ENCODE results near the gene SSBP3. TPM values are rescaled to one million over a fixed set of nuclear protein-coding genes. Genes with fewer than 3 reads are reported as not detected.
"Not testable (repeated sequence)": the region's sequence is repeated elsewhere in the genome, so short reads cannot be mapped to it uniquely, and the experiment has no call there.

The SSBP3 gene
- total RNA-seq, 1 donor from 2014 or later = 84.1 TPM

GRCh38 chr1:54395281-54395934 lies 10.8 kb downstream of the SSBP3 start:
- peaks cover 68% of the 10 kb centered on the region for H3K36me3 Mint-ChIP-seq (ENCODE audit: low read depth)
- peak overlapping the region; percentile 11 for H3K27ac Mint-ChIP-seq
- no peak overlapping the region for H3K4me3 Mint-ChIP-seq
- H3K27me3 Mint-ChIP-seq = no peaks in the 10 kb centered on the region
- DNase-seq = no peak
- H3K4me1 Mint-ChIP-seq = peaks cover 32% of the 10 kb centered on the region
- H3K9me3 Mint-ChIP-seq = no peaks in the 10 kb centered on the region
- intact Hi-C loops (cut with micrococcal nuclease) = no loop called here

GRCh38 chr1:54394104-54394503 lies 12.1 kb downstream of the SSBP3 start:
- no peak overlapping the region for H3K27ac Mint-ChIP-seq
- peaks cover 65% of the 10 kb centered on the region for H3K36me3 Mint-ChIP-seq (ENCODE audit: low read depth)
- H3K4me3 Mint-ChIP-seq = no peak overlapping the region
- H3K4me1 Mint-ChIP-seq = peaks cover 26% of the 10 kb centered on the region
- no peaks in the 10 kb centered on the region for H3K27me3 Mint-ChIP-seq
- DNase-seq = no peak
- no peaks in the 10 kb centered on the region for H3K9me3 Mint-ChIP-seq
- intact Hi-C loops (cut with micrococcal nuclease) = no loop called here

- no peaks in the 10 kb centered on the region for H3K27me3 Mint-ChIP-seq
- H3K36me3 Mint-ChIP-seq (ENCODE audit: low read depth) = peaks cover 55% of the 10 kb centered on the region
- DNase-seq = no peak
- no peaks in the 10 kb centered on the region for H3K9me3 Mint-ChIP-seq
- intact Hi-C loops (cut with micrococcal nuclease) = no loop called here
- peak overlapping the region; percentile 39 for H3K27ac Mint-ChIP-seq
- H3K4me1 Mint-ChIP-seq = peaks cover 28% of the 10 kb centered on the region
- H3K4me3 Mint-ChIP-seq = no peak overlapping the region
These were observed 13.8 kb downstream of the SSBP3 start for GRCh38 chr1:54392401-54392800.

- Mint-ChIP-seq H3K36me3 (ENCODE audit: low read depth) (peaks cover 54% of the 10 kb centered on the region), H3K27ac (no peak overlapping the region), H3K4me3 (no peak overlapping the region), H3K27me3 (no peaks in the 10 kb centered on the region), H3K9me3 (no peaks in the 10 kb centered on the region), H3K4me1 (peaks cover 27% of the 10 kb centered on the region)
- no peak for DNase-seq
- intact Hi-C loops (cut with micrococcal nuclease) = no loop called here
These were observed 14.6 kb downstream of the SSBP3 start for GRCh38 chr1:54391450-54392209.

GRCh38 chr1:54390655-54391054 lies 15.5 kb downstream of the SSBP3 start:
- DNase-seq = no peak
- Mint-ChIP-seq H3K36me3 (ENCODE audit: low read depth) (peaks cover 48% of the 10 kb centered on the region), H3K27me3 (no peaks in the 10 kb centered on the region), H3K27ac (no peak overlapping the region), H3K4me3 (no peak overlapping the region), H3K9me3 (no peaks in the 10 kb centered on the region), H3K4me1 (peaks cover 23% of the 10 kb centered on the region)
- intact Hi-C loops (cut with micrococcal nuclease) = no loop called here

- intact Hi-C loops (cut with micrococcal nuclease) = not testable (repeated sequence)
- H3K4me1 Mint-ChIP-seq = peaks cover 29% of the 10 kb centered on the region
These were observed 16.6 kb downstream of the SSBP3 start for GRCh38 chr1:54389608-54390007.

GRCh38 chr1:54387419-54387818 lies 18.8 kb downstream of the SSBP3 start:
- intact Hi-C loops (cut with micrococcal nuclease) = no loop called here
- Mint-ChIP-seq H3K27ac (no peak overlapping the region), H3K27me3 (no peaks in the 10 kb centered on the region)

More at GRCh38 chr1:54389608-54390007, 16.6 kb downstream of the SSBP3 start:
- H3K27ac Mint-ChIP-seq, H3K27me3 Mint-ChIP-seq, H3K4me3 Mint-ChIP-seq, DNase-seq, H3K9me3 Mint-ChIP-seq: not testable (repeated sequence)
- H3K36me3 Mint-ChIP-seq (ENCODE audit: low read depth) = peaks cover 42% of the 10 kb centered on the region

GRCh38 chr1:54385727-54386022 lies 20.5 kb downstream of the SSBP3 start:
- no peak overlapping the region for H3K27ac Mint-ChIP-seq
- intact Hi-C loops (cut with micrococcal nuclease) = no loop called here
- H3K27me3 Mint-ChIP-seq = no peaks in the 10 kb centered on the region
- H3K4me3 Mint-ChIP-seq = no peak overlapping the region
- no peaks in the 10 kb centered on the region for H3K9me3 Mint-ChIP-seq
- no peak for DNase-seq
- H3K36me3 Mint-ChIP-seq (ENCODE audit: low read depth) = peaks cover 30% of the 10 kb centered on the region
- H3K4me1 Mint-ChIP-seq = peaks cover 35% of the 10 kb centered on the region

More at GRCh38 chr1:54387419-54387818, 18.8 kb downstream of the SSBP3 start:
- DNase-seq = no peak
- Mint-ChIP-seq H3K4me3 (no peak overlapping the region), H3K36me3 (ENCODE audit: low read depth) (peaks cover 34% of the 10 kb centered on the region), H3K4me1 (peaks cover 34% of the 10 kb centered on the region), H3K9me3 (no peaks in the 10 kb centered on the region)

- no peak overlapping the region for H3K27ac Mint-ChIP-seq
- H3K9me3 Mint-ChIP-seq = no peaks in the 10 kb centered on the region
- peaks cover 29% of the 10 kb centered on the region for H3K36me3 Mint-ChIP-seq (ENCODE audit: low read depth)
- no peak overlapping the region for H3K4me3 Mint-ChIP-seq
- no peaks in the 10 kb centered on the region for H3K27me3 Mint-ChIP-seq
- intact Hi-C loops (cut with micrococcal nuclease) = no loop called here
- DNase-seq = no peak
- H3K4me1 Mint-ChIP-seq = peaks cover 33% of the 10 kb centered on the region
These were observed 21.1 kb downstream of the SSBP3 start for GRCh38 chr1:54384918-54385726.

- Mint-ChIP-seq H3K27ac (no peak overlapping the region), H3K4me1 (peaks cover 32% of the 10 kb centered on the region), H3K36me3 (ENCODE audit: low read depth) (peaks cover 27% of the 10 kb centered on the region), H3K27me3 (no peaks in the 10 kb centered on the region), H3K4me3 (no peak overlapping the region), H3K9me3 (no peaks in the 10 kb centered on the region)
- intact Hi-C loops (cut with micrococcal nuclease) = no loop called here
- DNase-seq = no peak
These were observed 21.7 kb downstream of the SSBP3 start for GRCh38 chr1:54384471-54384870.

GRCh38 chr1:54381524-54381923 lies 24.7 kb downstream of the SSBP3 start:
- Mint-ChIP-seq H3K9me3 (no peaks in the 10 kb centered on the region), H3K27me3 (no peaks in the 10 kb centered on the region), H3K27ac (peak overlapping the region; percentile 56), H3K4me1 (peaks cover 45% of the 10 kb centered on the region), H3K36me3 (ENCODE audit: low read depth) (peaks cover 25% of the 10 kb centered on the region), H3K4me3 (no peak overlapping the region)
- intact Hi-C loops (cut with micrococcal nuclease) = no loop called here
- DNase-seq = no peak

GRCh38 chr1:54380290-54380882 lies 25.8 kb downstream of the SSBP3 start:
- Mint-ChIP-seq H3K4me3 (no peak overlapping the region), H3K4me1 (peaks cover 49% of the 10 kb centered on the region), H3K27ac (peak overlapping the region; percentile 20), H3K9me3 (no peaks in the 10 kb centered on the region), H3K27me3 (no peaks in the 10 kb centered on the region), H3K36me3 (ENCODE audit: low read depth) (peaks cover 28% of the 10 kb centered on the region)
- intact Hi-C loops (cut with micrococcal nuclease) = no loop called here
- no peak for DNase-seq

GRCh38 chr1:54379555-54380289 lies 26.5 kb downstream of the SSBP3 start:
- peaks cover 50% of the 10 kb centered on the region for H3K4me1 Mint-ChIP-seq
- H3K27me3 Mint-ChIP-seq = no peaks in the 10 kb centered on the region
- intact Hi-C loops (cut with micrococcal nuclease) = no loop called here
- H3K36me3 Mint-ChIP-seq (ENCODE audit: low read depth) = peaks cover 27% of the 10 kb centered on the region
- H3K4me3 Mint-ChIP-seq = no peak overlapping the region
- peak overlapping the region; percentile 20 for H3K27ac Mint-ChIP-seq
- DNase-seq = no peak
- no peaks in the 10 kb centered on the region for H3K9me3 Mint-ChIP-seq
